Muscle layer of colon (tissue), 2 donors: ENCODE measurements around the gene MAGI1.
"Not testable (repeated sequence)": the region's sequence is repeated elsewhere in the genome, so short reads cannot be mapped to it uniquely, and the experiment has no call there.

Experiments used
- H3K27ac ChIP-seq: one replicate; pipeline ENCODE4 v1.7.0; 2013; ENCODE audit warnings: low read depth, mild to moderate bottlenecking, low read length, moderate library complexity
- H3K27me3 ChIP-seq, 2 donors: one replicate each; pipeline ENCODE4 v1.7.0; 2013; ENCODE audit warnings: low read length in 2 of 2, mild to moderate bottlenecking in 2 of 2; ENCODE audit not compliant: insufficient read depth in 2 of 2, control insufficient read depth in 1 of 2
- H3K36me3 ChIP-seq: one replicate; pipeline ENCODE4 v1.7.0; 2013; ENCODE audit warnings: mild to moderate bottlenecking, low read length; ENCODE audit not compliant: insufficient read depth
- H3K4me1 ChIP-seq: one replicate; pipeline ENCODE4 v1.7.0; 2013; ENCODE audit warnings: mild to moderate bottlenecking, low read length; ENCODE audit not compliant: insufficient read depth
- H3K4me3 ChIP-seq, 2 donors: one replicate each; pipeline ENCODE4 v1.7.0; 2013; ENCODE audit warnings: low read length in 2 of 2, low read depth in 1 of 2, mild to moderate bottlenecking in 1 of 2, moderate library complexity in 1 of 2
- H3K9ac ChIP-seq: one replicate; pipeline ENCODE4 v1.7.0; 2013; ENCODE audit warnings: low read length
- H3K9me3 ChIP-seq: one replicate; pipeline ENCODE4 v1.7.0; 2013; ENCODE audit warnings: mild to moderate bottlenecking, low read length
- donor health status: abdominal sarcoma.
- donor health status: Adenocarcinoma of cecum.

Gene MAGI1

GRCh38 chr3:65896321-65896720 lies 142.4 kb downstream of the MAGI1 start:
- H3K4me3 ChIP-seq, result no peak overlapping the region
- H3K4me1 ChIP-seq, result peaks cover 5% of the 10 kb centered on the region
- no peak overlapping the region for H3K9ac ChIP-seq
- H3K27ac ChIP-seq, result no peak overlapping the region
- H3K9me3 ChIP-seq, result no peaks in the 10 kb centered on the region
- no peaks in the 10 kb centered on the region for H3K27me3 ChIP-seq
- H3K36me3 ChIP-seq, result no peaks in the 10 kb centered on the region

GRCh38 chr3:65894679-65895453 lies 143.9 kb downstream of the MAGI1 start:
- Histone ChIP-seq H3K4me1 (peaks cover 5% of the 10 kb centered on the region), H3K9ac (no peak overlapping the region), H3K9me3 (no peaks in the 10 kb centered on the region), H3K27ac (no peak overlapping the region), H3K36me3 (no peaks in the 10 kb centered on the region), H3K4me3 (no peak overlapping the region), H3K27me3 (no peaks in the 10 kb centered on the region)

GRCh38 chr3:65894126-65894525 lies 144.6 kb downstream of the MAGI1 start:
- Histone ChIP-seq H3K4me3 (no peak overlapping the region), H3K9me3 (no peaks in the 10 kb centered on the region), H3K36me3 (no peaks in the 10 kb centered on the region), H3K9ac (no peak overlapping the region), H3K27ac (no peak overlapping the region), H3K4me1 (peaks cover 8% of the 10 kb centered on the region), H3K27me3 (no peaks in the 10 kb centered on the region)

GRCh38 chr3:65893631-65894030 lies 145.1 kb downstream of the MAGI1 start:
- H3K36me3 ChIP-seq, result no peaks in the 10 kb centered on the region
- no peaks in the 10 kb centered on the region for H3K9me3 ChIP-seq
- peaks cover 10% of the 10 kb centered on the region for H3K4me1 ChIP-seq
- H3K27ac ChIP-seq, result no peak overlapping the region
- H3K27me3 ChIP-seq, result no peaks in the 10 kb centered on the region
- no peak overlapping the region for H3K9ac ChIP-seq
- no peak overlapping the region for H3K4me3 ChIP-seq

- not testable (repeated sequence) for H3K9me3 ChIP-seq, H3K27me3 ChIP-seq, H3K27ac ChIP-seq, H3K36me3 ChIP-seq, H3K4me3 ChIP-seq, H3K9ac ChIP-seq
- peaks cover 10% of the 10 kb centered on the region for H3K4me1 ChIP-seq
Measured at GRCh38 chr3:65891477-65891876, 147.2 kb downstream of the MAGI1 start.

GRCh38 chr3:65890328-65890727 lies 148.4 kb downstream of the MAGI1 start:
- Histone ChIP-seq H3K4me1 (peaks cover 10% of the 10 kb centered on the region), H3K4me3 (no peak overlapping the region), H3K9me3 (no peaks in the 10 kb centered on the region), H3K36me3 (no peaks in the 10 kb centered on the region), H3K27ac (no peak overlapping the region), H3K9ac (no peak overlapping the region), H3K27me3 (no peaks in the 10 kb centered on the region)

- no peaks in the 10 kb centered on the region for H3K36me3 ChIP-seq
- no peak overlapping the region for H3K27ac ChIP-seq
Measured at GRCh38 chr3:65889707-65890099, 149.0 kb downstream of the MAGI1 start.

GRCh38 chr3:65888980-65889706 lies 149.6 kb downstream of the MAGI1 start:
- H3K9ac ChIP-seq, result no peak overlapping the region
- H3K27ac ChIP-seq, result no peak overlapping the region
- no peak overlapping the region for H3K4me3 ChIP-seq
- no peaks in the 10 kb centered on the region for H3K36me3 ChIP-seq
- H3K9me3 ChIP-seq, result no peaks in the 10 kb centered on the region
- H3K4me1 ChIP-seq, result peaks cover 5% of the 10 kb centered on the region
- no peaks in the 10 kb centered on the region for H3K27me3 ChIP-seq

More at GRCh38 chr3:65889707-65890099, 149.0 kb downstream of the MAGI1 start:
- Histone ChIP-seq H3K4me1 (peaks cover 5% of the 10 kb centered on the region), H3K4me3 (no peak overlapping the region), H3K27me3 (no peaks in the 10 kb centered on the region), H3K9me3 (no peaks in the 10 kb centered on the region), H3K9ac (no peak overlapping the region)

GRCh38 chr3:65888196-65888595 lies 150.5 kb downstream of the MAGI1 start:
- H3K27me3 ChIP-seq, result no peaks in the 10 kb centered on the region
- H3K9ac ChIP-seq, result no peak overlapping the region
- no peak overlapping the region for H3K4me3 ChIP-seq
- no peaks in the 10 kb centered on the region for H3K36me3 ChIP-seq
- no peak overlapping the region for H3K27ac ChIP-seq
- H3K4me1 ChIP-seq, result peaks cover 13% of the 10 kb centered on the region
- no peaks in the 10 kb centered on the region for H3K9me3 ChIP-seq

GRCh38 chr3:65886391-65886790 lies 152.3 kb downstream of the MAGI1 start:
- Histone ChIP-seq H3K4me1 (peaks cover 13% of the 10 kb centered on the region), H3K27ac (no peak overlapping the region), H3K9ac (no peak overlapping the region), H3K36me3 (no peaks in the 10 kb centered on the region), H3K4me3 (no peak overlapping the region), H3K27me3 (no peaks in the 10 kb centered on the region), H3K9me3 (no peaks in the 10 kb centered on the region)

- no peaks in the 10 kb centered on the region for H3K36me3 ChIP-seq
- no peak overlapping the region for H3K4me3 ChIP-seq
- no peaks in the 10 kb centered on the region for H3K9me3 ChIP-seq
- no peaks in the 10 kb centered on the region for H3K27me3 ChIP-seq
- H3K4me1 ChIP-seq, result peaks cover 10% of the 10 kb centered on the region
- H3K9ac ChIP-seq, result no peak overlapping the region
- H3K27ac ChIP-seq, result no peak overlapping the region
Measured at GRCh38 chr3:65884071-65884470, 154.6 kb downstream of the MAGI1 start.
